OCI-LY7 (cell line): ENCODE data around the gene PAK5. TPM values are rescaled to one million over a fixed set of nuclear protein-coding genes. Genes with fewer than 3 reads are reported as not detected.

Experiments used
- BruUV-seq: library from RNA; stranded (reverse); fragments of 400-500 nt; replicated peaks from 2 replicates; lab custom pipeline; 2021; lab: Mats Ljungman, UMichigan
- CTCF ChIA-PET: fragments of 300-600 bp; sonication (Branson Sonifier 250); formaldehyde crosslinking; loops from one replicate; lab custom pipeline; 2022; ENCODE audit warnings: antibody characterized with exemption; ENCODE audit not compliant: unreplicated experiment; lab: Charles Lee
- POLR2A ChIA-PET: fragments of 300-600 bp; sonication (Branson Sonifier 250); formaldehyde crosslinking; loops from one replicate; lab custom pipeline; 2022; ENCODE audit warnings: antibody characterized with exemption; lab: Charles Lee
- DNase-seq: peaks from one replicate; pipeline ENCODE4 v3.0.0-alpha.2; 2015; ENCODE audit warnings: low spot score
- H2AFZ ChIP-seq: fragments of 200-600 bp; sonication (generic), shearing (Covaris generic); 2 replicates; pipeline ENCODE4 v1.6.1; 2014; ENCODE audit warnings: mild to moderate bottlenecking, antibody characterized with exemption, low read length, moderate library complexity
- H3K27ac ChIP-seq: fragments of 200-600 bp; sonication (generic); 2 replicates; pipeline ENCODE4 v1.5.1; 2014; ENCODE audit warnings: mixed run types, low read depth, mild to moderate bottlenecking, moderate library complexity, low read length, inconsistent platforms; ENCODE audit not compliant: poor library complexity, severe bottlenecking
- H3K36me3 ChIP-seq: fragments of 200-600 bp; sonication (generic); 2 replicates; pipeline ENCODE4 v1.6.1; 2014; ENCODE audit warnings: mild to moderate bottlenecking, antibody characterized with exemption, low read length, moderate library complexity, mixed read lengths; ENCODE audit not compliant: insufficient read depth
- H3K4me1 ChIP-seq: fragments of 200-600 bp; sonication (generic); 2 replicates; pipeline ENCODE4 v1.5.1; 2014; ENCODE audit warnings: mild to moderate bottlenecking, low read length; ENCODE audit not compliant: insufficient read depth, poor library complexity, severe bottlenecking
- H3K4me2 ChIP-seq: fragments of 200-600 bp; sonication (generic); 2 replicates; pipeline ENCODE4 v1.6.1; 2014; ENCODE audit warnings: mild to moderate bottlenecking, low read length
- H3K4me3 ChIP-seq: fragments of 200-600 bp; sonication (generic); 2 replicates; pipeline ENCODE4 v1.5.1; 2014; ENCODE audit warnings: mild to moderate bottlenecking, low read depth, low read length; ENCODE audit not compliant: poor library complexity, severe bottlenecking
- H3K79me2 ChIP-seq: fragments of 200-600 bp; sonication (generic); 2 replicates; pipeline ENCODE4 v1.6.1; 2016; ENCODE audit warnings: low read depth, mild to moderate bottlenecking, low read length, moderate library complexity, mixed read lengths; ENCODE audit not compliant: insufficient read depth
- H3K9me2 ChIP-seq: fragments of 200-600 bp; sonication (generic); 2 replicates; pipeline ENCODE4 v1.6.1; 2016; ENCODE audit warnings: mild to moderate bottlenecking, low read length, mixed read lengths; ENCODE audit not compliant: insufficient read depth
- H3K9me3 ChIP-seq: fragments of 200-600 bp; sonication (generic); 2 replicates; pipeline ENCODE4 v1.6.1; 2014; ENCODE audit warnings: mild to moderate bottlenecking, mixed run types, low read length, mixed read lengths
- H4K20me1 ChIP-seq: fragments of 200-600 bp; sonication (generic); 2 replicates; pipeline ENCODE4 v1.6.1; 2014; ENCODE audit warnings: mild to moderate bottlenecking, antibody characterized with exemption, low read length, moderate library complexity, mixed read lengths; ENCODE audit not compliant: insufficient read depth
- EZH2phosphoT487 ChIP-seq: fragments of 200-600 bp; sonication (generic); IDR thresholded peaks from 2 replicates; pipeline ENCODE4 v1.6.1; 2018; ENCODE audit warnings: low read depth, borderline replicate concordance, mild to moderate bottlenecking, mixed run types, antibody characterized with exemption, low read length, moderate library complexity, mixed read lengths
- intact Hi-C: fragments of 100-400 bp; cut with micrococcal nuclease; formaldehyde crosslinking; loops from one replicate; pipeline ENCODE4 v1.10.0; 2022; ENCODE audit not compliant: unreplicated experiment
- total RNA-seq, 2 experiments: library from RNA; depleted of rRNA in 1 of 2; stranded (reverse); fragments of >200 nt in 1 of 2; shearing (Covaris generic) in 1 of 2; gene quantifications; 2 replicates each; pipeline ENCODE4 v1.2.3, GENCODE V29; 2014 to 2022
- TF ChIP-seq, protein P1 (sequence below): fragments of 200-600 bp; sonication (generic); conservative IDR thresholded peaks from 2 replicates; pipeline ENCODE4 v1.5.1; 2014; ENCODE audit warnings: mild to moderate bottlenecking, antibody characterized with exemption, low read length, moderate library complexity, mixed read lengths

Gene PAK5
- total RNA-seq, 2 experiments from 2014 or later = not detected

DNA sequence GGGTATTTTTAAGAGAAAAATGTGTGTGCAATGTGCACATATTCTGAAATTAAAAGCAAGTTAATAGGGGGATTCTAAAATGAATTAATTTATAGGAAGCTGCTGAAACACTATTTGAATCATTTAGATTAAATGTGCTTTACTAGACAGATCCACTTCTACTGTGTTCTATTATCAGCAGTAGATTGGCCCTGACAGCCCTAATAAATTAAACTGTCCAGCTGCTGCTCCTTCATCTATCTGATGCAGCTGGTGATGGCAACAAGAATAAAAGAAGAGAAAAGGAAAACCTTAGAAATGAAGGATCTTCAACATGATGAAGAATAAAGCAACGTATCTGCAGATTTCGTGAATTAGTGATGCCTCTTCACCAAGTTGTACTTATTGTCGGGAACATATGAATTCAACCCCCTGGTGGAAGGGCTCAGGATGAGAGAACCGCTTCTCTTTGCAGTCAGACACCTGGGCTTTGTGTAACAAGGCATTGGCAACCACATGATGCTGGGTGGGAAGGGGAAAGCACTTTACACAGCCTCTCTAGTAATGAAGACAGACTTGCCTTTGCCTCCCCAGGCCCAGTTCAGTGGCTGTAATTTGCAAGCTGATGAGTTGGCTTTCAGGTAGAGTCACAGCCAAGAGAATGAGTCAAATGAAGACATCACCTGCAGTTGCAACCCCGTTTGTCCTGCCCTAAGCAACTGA lies 230.1 kb downstream of the PAK5 start:
- peaks cover 7% of the 10 kb centered on the region; the same call in 1 of the 2 replicates for H4K20me1 ChIP-seq
- intact Hi-C loops = no loop called here
- no peaks in the 10 kb centered on the region for H3K36me3 ChIP-seq
- DNase-seq = no peak
- ChIA-PET CTCF (interaction anchor here (2.7 kb wide), 1 partner anchor 201 kb away, joined by 7 read pairs; no protein-coding TSS in a partner anchor), POLR2A (no interaction called here)
- BruUV-seq = no TSS peak
- H3K4me1 ChIP-seq = no peaks in the 10 kb centered on the region
- TF ChIP-seq, protein P1, sequence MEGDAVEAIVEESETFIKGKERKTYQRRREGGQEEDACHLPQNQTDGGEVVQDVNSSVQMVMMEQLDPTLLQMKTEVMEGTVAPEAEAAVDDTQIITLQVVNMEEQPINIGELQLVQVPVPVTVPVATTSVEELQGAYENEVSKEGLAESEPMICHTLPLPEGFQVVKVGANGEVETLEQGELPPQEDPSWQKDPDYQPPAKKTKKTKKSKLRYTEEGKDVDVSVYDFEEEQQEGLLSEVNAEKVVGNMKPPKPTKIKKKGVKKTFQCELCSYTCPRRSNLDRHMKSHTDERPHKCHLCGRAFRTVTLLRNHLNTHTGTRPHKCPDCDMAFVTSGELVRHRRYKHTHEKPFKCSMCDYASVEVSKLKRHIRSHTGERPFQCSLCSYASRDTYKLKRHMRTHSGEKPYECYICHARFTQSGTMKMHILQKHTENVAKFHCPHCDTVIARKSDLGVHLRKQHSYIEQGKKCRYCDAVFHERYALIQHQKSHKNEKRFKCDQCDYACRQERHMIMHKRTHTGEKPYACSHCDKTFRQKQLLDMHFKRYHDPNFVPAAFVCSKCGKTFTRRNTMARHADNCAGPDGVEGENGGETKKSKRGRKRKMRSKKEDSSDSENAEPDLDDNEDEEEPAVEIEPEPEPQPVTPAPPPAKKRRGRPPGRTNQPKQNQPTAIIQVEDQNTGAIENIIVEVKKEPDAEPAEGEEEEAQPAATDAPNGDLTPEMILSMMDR = no peak
- TF ChIP-seq EZH2phosphoT487 = no peak
- H2AFZ ChIP-seq = no peak overlapping the region
- no peaks in the 10 kb centered on the region for H3K9me2 ChIP-seq
- no peaks in the 10 kb centered on the region for H3K9me3 ChIP-seq
- H3K27ac ChIP-seq = no peak overlapping the region
- no peaks in the 10 kb centered on the region for H3K79me2 ChIP-seq
- no peak overlapping the region for H3K4me2 ChIP-seq
- H3K4me3 ChIP-seq = no peak overlapping the region

- POLR2A ChIA-PET = interaction anchor here (1.3 to 2.5 kb wide), 3 partner anchors 20 to 195 kb away, joined by 3 to 7 read pairs (median 6); no protein-coding TSS in a partner anchor
- TF ChIP-seq, protein P1 = no peak
- no peak for TF ChIP-seq EZH2phosphoT487
- H3K4me3 ChIP-seq = no peak overlapping the region
Observed at GRCh38 chr20:9602847-9603183, 236.1 kb downstream of the PAK5 start.

DNA sequence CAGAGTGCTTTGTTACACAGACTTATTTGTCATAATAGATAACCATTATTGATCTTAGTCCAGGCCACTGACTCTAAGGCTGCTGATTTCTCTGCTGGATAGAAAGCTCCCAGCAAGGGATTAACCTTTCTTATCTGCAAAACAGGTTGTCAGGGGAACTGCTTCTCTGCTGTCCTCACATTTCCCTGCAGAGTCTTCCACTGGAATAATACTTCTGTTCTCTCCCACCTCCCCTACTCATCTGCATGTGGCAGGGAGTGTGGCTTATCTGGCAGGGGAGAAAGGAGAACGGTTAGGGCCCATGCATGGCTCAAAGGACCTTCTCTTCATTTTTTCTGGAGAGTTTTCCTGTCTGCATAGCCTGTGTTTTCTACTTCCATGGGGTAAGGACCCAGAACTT lies 238.3 kb downstream of the PAK5 start:
- H3K4me3 ChIP-seq = no peak overlapping the region
- no peaks in the 10 kb centered on the region for H3K9me3 ChIP-seq
- no peaks in the 10 kb centered on the region for H3K79me2 ChIP-seq
- H3K36me3 ChIP-seq = no peaks in the 10 kb centered on the region
- DNase-seq = no peak
- intact Hi-C loops = no loop called here
- no TSS peak for BruUV-seq
- no peaks in the 10 kb centered on the region for H4K20me1 ChIP-seq
- ChIA-PET POLR2A (no interaction called here), CTCF (no interaction called here)
- no peaks in the 10 kb centered on the region for H3K9me2 ChIP-seq
- no peak overlapping the region for H3K27ac ChIP-seq
- TF ChIP-seq, protein P1 = no peak
- TF ChIP-seq EZH2phosphoT487 = no peak
- no peak overlapping the region for H3K4me2 ChIP-seq
- no peaks in the 10 kb centered on the region for H3K4me1 ChIP-seq
- H2AFZ ChIP-seq = no peak overlapping the region

More at GRCh38 chr20:9602847-9603183, 236.1 kb downstream of the PAK5 start:
- Histone ChIP-seq H3K27ac (no peak overlapping the region), H3K9me3 (no peaks in the 10 kb centered on the region), H2AFZ (no peak overlapping the region), H3K36me3 (no peaks in the 10 kb centered on the region), H3K9me2 (no peaks in the 10 kb centered on the region), H3K4me2 (no peak overlapping the region), H4K20me1 (no peaks in the 10 kb centered on the region), H3K4me1 (no peaks in the 10 kb centered on the region), H3K79me2 (no peaks in the 10 kb centered on the region)
- CTCF ChIA-PET = interaction anchor here (0.6 to 1.1 kb wide), 6 partner anchors 12 to 1475 kb away, joined by 3 read pairs; no protein-coding TSS in a partner anchor
- no TSS peak for BruUV-seq
- intact Hi-C loops = no loop called here
- no peak for DNase-seq
